GM23338 (cell line): ENCODE data around the gene RBM46. TPM values are rescaled to one million over a fixed set of nuclear protein-coding genes. Genes with fewer than 3 reads are reported as not detected.

Experiments used
- ATAC-seq: fragments of 200-7000 bp; cut with Tn5 transposase; 3 replicates; pipeline ENCODE4 v1.9.1; 2020
- DNase-seq: peaks from one replicate; pipeline ENCODE4 v3.0.0-alpha.2; 2015; ENCODE audit warnings: low spot score
- H2AFZ ChIP-seq: fragments of 200-600 bp; sonication (generic); 2 replicates; pipeline ENCODE4 v1.8.0; 2016; ENCODE audit warnings: antibody characterized with exemption, mild to moderate bottlenecking, moderate library complexity
- H3F3A ChIP-seq: fragments of 200-600 bp; sonication (generic); replicated peaks from 2 replicates; pipeline ENCODE4 v1.8.0; 2017; ENCODE audit warnings: antibody characterized with exemption, mixed run types, low read depth
- H3K27ac ChIP-seq: fragments of 200-600 bp; sonication (generic); 2 replicates; pipeline ENCODE4 v1.6.1; 2016; ENCODE audit warnings: low read depth
- H3K27me3 ChIP-seq: fragments of 200-600 bp; sonication (generic); 2 replicates; pipeline ENCODE4 v1.8.0; 2016; ENCODE audit warnings: mild to moderate bottlenecking, mixed run types, moderate library complexity; ENCODE audit not compliant: insufficient read depth
- H3K36me3 ChIP-seq: fragments of 200-600 bp; sonication (generic); 2 replicates; pipeline ENCODE4 v1.8.0; 2016; ENCODE audit warnings: mild to moderate bottlenecking; ENCODE audit not compliant: insufficient read depth
- H3K4me1 ChIP-seq: fragments of 200-600 bp; sonication (generic); 2 replicates; pipeline ENCODE4 v1.8.0; 2016; ENCODE audit warnings: mild to moderate bottlenecking, moderate library complexity; ENCODE audit not compliant: insufficient read depth
- H3K4me2 ChIP-seq: fragments of 200-600 bp; sonication (generic); 2 replicates; pipeline ENCODE4 v1.7.1; 2017; ENCODE audit warnings: mixed run types
- H3K4me3 ChIP-seq: fragments of 200-600 bp; sonication (generic); 2 replicates; pipeline ENCODE4 v1.6.1; 2016; ENCODE audit warnings: mixed run types
- H3K79me2 ChIP-seq: fragments of 200-600 bp; sonication (generic); replicated peaks from 2 replicates; pipeline ENCODE4 v1.8.0; 2017; ENCODE audit warnings: mild to moderate bottlenecking; ENCODE audit not compliant: insufficient read depth
- H3K9me2 ChIP-seq: fragments of 200-600 bp; sonication (generic); 2 replicates; pipeline ENCODE4 v1.8.0; 2017; ENCODE audit not compliant: insufficient read depth
- H4K20me1 ChIP-seq: fragments of 200-600 bp; sonication (generic); replicated peaks from 2 replicates; pipeline ENCODE4 v1.8.0; 2017; ENCODE audit warnings: mild to moderate bottlenecking; ENCODE audit not compliant: insufficient read depth
- H3K27ac Mint-ChIP-seq: 2 replicates; pipeline ENCODE4 v1.8.0; 2020; ENCODE audit warnings: inconsistent platforms, mild to moderate bottlenecking, moderate library complexity, mixed read lengths
- H3K27me3 Mint-ChIP-seq: 3 replicates; pipeline ENCODE4 v1.8.0; 2022; ENCODE audit warnings: low read depth, mild to moderate bottlenecking, moderate library complexity, mixed read lengths, inconsistent platforms; ENCODE audit not compliant: insufficient read depth, poor library complexity
- H3K36me3 Mint-ChIP-seq: 3 replicates; pipeline ENCODE4 v1.8.0; 2021; ENCODE audit warnings: low read depth, mild to moderate bottlenecking, inconsistent platforms, moderate library complexity, mixed read lengths
- H3K4me1 Mint-ChIP-seq: 3 replicates; pipeline ENCODE4 v1.8.0; 2020; ENCODE audit warnings: mild to moderate bottlenecking, inconsistent platforms, mixed read lengths
- H3K4me3 Mint-ChIP-seq: 3 replicates; pipeline ENCODE4 v1.8.0; 2021; ENCODE audit warnings: moderate library complexity, mild to moderate bottlenecking, inconsistent platforms, mixed read lengths
- H3K9me3 Mint-ChIP-seq: 3 replicates; pipeline ENCODE4 v1.8.0; 2020; ENCODE audit warnings: moderate library complexity, mild to moderate bottlenecking, inconsistent platforms, mixed read lengths
- CREB1 ChIP-seq: fragments of 250-450 bp; sonication (Bioruptor Pico); IDR thresholded peaks from 2 replicates; pipeline ENCODE4 v1.5.0; 2020; ENCODE audit warnings: low read depth, mild to moderate bottlenecking, moderate library complexity
- NANOG ChIP-seq: IDR thresholded peaks from 2 replicates; pipeline ENCODE4 v1.6.1; 2016; ENCODE audit warnings: antibody characterized with exemption, borderline replicate concordance
- STAT1 ChIP-seq: IDR thresholded peaks from one replicate; pipeline ENCODE4 v1.6.1; 2016; ENCODE audit warnings: antibody characterized with exemption; ENCODE audit not compliant: unreplicated experiment
- polyA plus RNA-seq: library from polyadenylated mRNA; unstranded; fragments of >200 nt; fragmentation: Nextera tagmentation; extraction: Ambion mirVana; gene quantifications from 2 replicates; pipeline ENCODE4 v1.2.1, GENCODE V29; 2016
- total RNA-seq: library from RNA; depleted of rRNA; stranded (reverse); fragments of >200 nt; shearing (Covaris generic); gene quantifications from 2 replicates; pipeline ENCODE4 v1.2.3, GENCODE V29; 2014
- TF ChIP-seq, protein P1 (sequence below): fragments of 250-450 bp; sonication (Bioruptor Pico); IDR thresholded peaks from 2 replicates; pipeline ENCODE4 v1.5.0; 2020; ENCODE audit warnings: mild to moderate bottlenecking, moderate library complexity
- TF ChIP-seq, protein P2 (sequence below): IDR thresholded peaks from 2 replicates; pipeline ENCODE4 v1.6.1; 2016; ENCODE audit warnings: antibody characterized with exemption

The RBM46 gene
- total and polyA plus RNA-seq, 2 experiments from 2014 or later, result 22.9 to 42.4 TPM

DNA sequence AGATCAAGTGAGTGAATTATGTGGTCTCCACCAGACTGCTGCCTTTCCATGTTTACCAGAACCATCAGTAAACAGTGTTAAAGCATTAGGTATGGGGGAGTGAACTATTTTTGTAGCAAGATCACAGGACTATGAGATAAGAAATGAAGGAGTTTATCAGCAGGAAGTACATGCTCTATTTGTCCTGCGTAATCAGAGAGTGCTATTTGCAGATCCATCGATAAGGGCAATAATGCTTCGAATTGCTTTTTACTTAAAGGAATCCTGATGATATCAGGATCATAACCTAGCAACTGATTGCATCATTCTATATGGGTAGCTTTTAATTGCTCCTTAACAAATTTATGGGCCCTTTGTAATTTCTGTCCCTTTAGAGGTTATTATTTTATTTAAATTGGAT is 57.1 kb downstream of the RBM46 start (continued):
- TF ChIP-seq, protein P1, sequence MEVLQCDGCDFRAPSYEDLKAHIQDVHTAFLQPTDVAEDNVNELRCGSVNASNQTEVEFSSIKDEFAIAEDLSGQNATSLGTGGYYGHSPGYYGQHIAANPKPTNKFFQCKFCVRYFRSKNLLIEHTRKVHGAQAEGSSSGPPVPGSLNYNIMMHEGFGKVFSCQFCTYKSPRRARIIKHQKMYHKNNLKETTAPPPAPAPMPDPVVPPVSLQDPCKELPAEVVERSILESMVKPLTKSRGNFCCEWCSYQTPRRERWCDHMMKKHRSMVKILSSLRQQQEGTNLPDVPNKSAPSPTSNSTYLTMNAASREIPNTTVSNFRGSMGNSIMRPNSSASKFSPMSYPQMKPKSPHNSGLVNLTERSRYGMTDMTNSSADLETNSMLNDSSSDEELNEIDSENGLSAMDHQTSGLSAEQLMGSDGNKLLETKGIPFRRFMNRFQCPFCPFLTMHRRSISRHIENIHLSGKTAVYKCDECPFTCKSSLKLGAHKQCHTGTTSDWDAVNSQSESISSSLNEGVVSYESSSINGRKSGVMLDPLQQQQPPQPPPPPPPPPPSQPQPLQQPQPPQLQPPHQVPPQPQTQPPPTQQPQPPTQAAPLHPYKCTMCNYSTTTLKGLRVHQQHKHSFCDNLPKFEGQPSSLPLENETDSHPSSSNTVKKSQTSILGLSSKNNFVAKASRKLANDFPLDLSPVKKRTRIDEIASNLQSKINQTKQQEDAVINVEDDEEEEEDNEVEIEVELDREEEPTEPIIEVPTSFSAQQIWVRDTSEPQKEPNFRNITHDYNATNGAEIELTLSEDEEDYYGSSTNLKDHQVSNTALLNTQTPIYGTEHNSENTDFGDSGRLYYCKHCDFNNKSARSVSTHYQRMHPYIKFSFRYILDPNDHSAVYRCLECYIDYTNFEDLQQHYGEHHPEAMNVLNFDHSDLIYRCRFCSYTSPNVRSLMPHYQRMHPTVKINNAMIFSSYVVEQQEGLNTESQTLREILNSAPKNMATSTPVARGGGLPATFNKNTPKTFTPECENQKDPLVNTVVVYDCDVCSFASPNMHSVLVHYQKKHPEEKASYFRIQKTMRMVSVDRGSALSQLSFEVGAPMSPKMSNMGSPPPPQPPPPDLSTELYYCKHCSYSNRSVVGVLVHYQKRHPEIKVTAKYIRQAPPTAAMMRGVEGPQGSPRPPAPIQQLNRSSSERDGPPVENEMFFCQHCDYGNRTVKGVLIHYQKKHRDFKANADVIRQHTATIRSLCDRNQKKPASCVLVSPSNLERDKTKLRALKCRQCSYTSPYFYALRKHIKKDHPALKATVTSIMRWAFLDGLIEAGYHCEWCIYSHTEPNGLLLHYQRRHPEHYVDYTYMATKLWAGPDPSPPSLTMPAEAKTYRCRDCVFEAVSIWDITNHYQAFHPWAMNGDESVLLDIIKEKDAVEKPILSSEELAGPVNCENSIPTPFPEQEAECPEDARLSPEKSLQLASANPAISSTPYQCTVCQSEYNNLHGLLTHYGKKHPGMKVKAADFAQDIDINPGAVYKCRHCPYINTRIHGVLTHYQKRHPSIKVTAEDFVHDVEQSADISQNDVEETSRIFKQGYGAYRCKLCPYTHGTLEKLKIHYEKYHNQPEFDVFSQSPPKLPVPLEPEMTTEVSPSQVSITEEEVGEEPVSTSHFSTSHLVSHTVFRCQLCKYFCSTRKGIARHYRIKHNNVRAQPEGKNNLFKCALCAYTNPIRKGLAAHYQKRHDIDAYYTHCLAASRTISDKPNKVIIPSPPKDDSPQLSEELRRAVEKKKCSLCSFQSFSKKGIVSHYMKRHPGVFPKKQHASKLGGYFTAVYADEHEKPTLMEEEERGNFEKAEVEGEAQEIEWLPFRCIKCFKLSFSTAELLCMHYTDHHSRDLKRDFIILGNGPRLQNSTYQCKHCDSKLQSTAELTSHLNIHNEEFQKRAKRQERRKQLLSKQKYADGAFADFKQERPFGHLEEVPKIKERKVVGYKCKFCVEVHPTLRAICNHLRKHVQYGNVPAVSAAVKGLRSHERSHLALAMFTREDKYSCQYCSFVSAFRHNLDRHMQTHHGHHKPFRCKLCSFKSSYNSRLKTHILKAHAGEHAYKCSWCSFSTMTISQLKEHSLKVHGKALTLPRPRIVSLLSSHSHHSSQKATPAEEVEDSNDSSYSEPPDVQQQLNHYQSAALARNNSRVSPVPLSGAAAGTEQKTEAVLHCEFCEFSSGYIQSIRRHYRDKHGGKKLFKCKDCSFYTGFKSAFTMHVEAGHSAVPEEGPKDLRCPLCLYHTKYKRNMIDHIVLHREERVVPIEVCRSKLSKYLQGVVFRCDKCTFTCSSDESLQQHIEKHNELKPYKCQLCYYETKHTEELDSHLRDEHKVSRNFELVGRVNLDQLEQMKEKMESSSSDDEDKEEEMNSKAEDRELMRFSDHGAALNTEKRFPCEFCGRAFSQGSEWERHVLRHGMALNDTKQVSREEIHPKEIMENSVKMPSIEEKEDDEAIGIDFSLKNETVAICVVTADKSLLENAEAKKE, result no peak

DNA sequence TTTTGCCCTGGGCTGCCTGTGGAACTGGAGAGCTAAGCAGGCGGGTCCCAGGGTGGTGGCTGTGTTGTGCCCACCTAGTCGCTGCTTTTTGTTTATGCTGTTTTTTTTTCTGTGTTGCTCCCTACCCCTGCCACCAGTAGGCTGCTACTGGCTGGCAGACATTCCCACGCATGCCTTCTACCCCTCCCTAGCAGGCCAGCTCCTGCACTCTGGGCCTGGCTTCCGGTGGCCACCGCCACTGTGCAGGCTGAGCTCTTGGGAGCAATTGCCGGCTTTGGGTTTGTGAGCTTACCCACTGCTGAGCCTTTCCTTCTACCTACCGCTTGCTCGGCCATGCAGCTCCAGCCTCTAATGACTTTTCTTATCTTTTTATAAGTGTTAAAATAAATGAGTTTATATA is 57.6 kb downstream of the RBM46 start:
- Mint-ChIP-seq H3K4me1 (peaks cover 14% of the 10 kb centered on the region), H3K27me3 (peaks cover 9% of the 10 kb centered on the region), H3K9me3 (peaks cover 8% of the 10 kb centered on the region; the same call in 2 of the 3 replicates), H3K4me3 (no peak overlapping the region), H3K36me3 (0 out of 3 replicates have a peak, but pooled peaks cover 2% of the 10 kb centered on the region), H3K27ac (no peak overlapping the region)
- ATAC-seq (peak; percentile 72), DNase-seq (peak; percentile 9)
- no peaks in the 10 kb centered on the region for H3F3A ChIP-seq
- 0 out of 2 replicates have a peak, but pooled peaks cover 2% of the 10 kb centered on the region for H3K9me2 ChIP-seq
- no peaks in the 10 kb centered on the region for H4K20me1 ChIP-seq
- no peak overlapping the region for H3K4me3 ChIP-seq
- H3K27me3 ChIP-seq, result no peaks in the 10 kb centered on the region
- H3K79me2 ChIP-seq, result no peaks in the 10 kb centered on the region
- 0 out of 2 replicates have a peak overlapping the region, but pooled peaks have one; percentile 5 for H2AFZ ChIP-seq
- H3K36me3 ChIP-seq, result no peaks in the 10 kb centered on the region; the same call in 1 of the 2 replicates
- TF ChIP-seq, protein P1, result no peak
- TF ChIP-seq, protein P2, sequence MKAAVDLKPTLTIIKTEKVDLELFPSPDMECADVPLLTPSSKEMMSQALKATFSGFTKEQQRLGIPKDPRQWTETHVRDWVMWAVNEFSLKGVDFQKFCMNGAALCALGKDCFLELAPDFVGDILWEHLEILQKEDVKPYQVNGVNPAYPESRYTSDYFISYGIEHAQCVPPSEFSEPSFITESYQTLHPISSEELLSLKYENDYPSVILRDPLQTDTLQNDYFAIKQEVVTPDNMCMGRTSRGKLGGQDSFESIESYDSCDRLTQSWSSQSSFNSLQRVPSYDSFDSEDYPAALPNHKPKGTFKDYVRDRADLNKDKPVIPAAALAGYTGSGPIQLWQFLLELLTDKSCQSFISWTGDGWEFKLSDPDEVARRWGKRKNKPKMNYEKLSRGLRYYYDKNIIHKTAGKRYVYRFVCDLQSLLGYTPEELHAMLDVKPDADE, result no peak
- TF ChIP-seq CREB1 (CRISPR knock-in tag), result no peak
- TF ChIP-seq STAT1, result no peak
- no peak for TF ChIP-seq NANOG
- H3K27ac ChIP-seq, result no peak overlapping the region
- peaks cover 15% of the 10 kb centered on the region for H3K4me1 ChIP-seq
- H3K4me2 ChIP-seq, result no peak overlapping the region
